SK-N-SH treated with all-trans-retinoic acid at 6 μM for 48 hours (cell line): ENCODE measurements around the gene KIF22.
"Not testable (repeated sequence)": the region's sequence is repeated elsewhere in the genome, so short reads cannot be mapped to it uniquely, and the experiment has no call there.

Experiments used
- ATAC-seq: fragments of 200-7000 bp; cut with Tn5 transposase; 3 replicates; pipeline ENCODE4 v1.9.1; 2020; ENCODE audit warnings: mild to moderate bottlenecking, moderate library complexity
- ARNTL ChIP-seq: fragments of 450-650 bp; formaldehyde crosslinking; IDR thresholded peaks from 2 replicates; pipeline ENCODE4 v1.5.0; 2020; ENCODE audit warnings: low read depth, mild to moderate bottlenecking, moderate library complexity, borderline replicate concordance
- BACH2 ChIP-seq: fragments of 250-450 bp; sonication (Bioruptor Pico); IDR thresholded peaks from 2 replicates; pipeline ENCODE4 v1.9.0; 2021; ENCODE audit warnings: mild to moderate bottlenecking, borderline replicate concordance
- CREB5 ChIP-seq: fragments of 250-450 bp; sonication (Bioruptor Pico); IDR thresholded peaks from 2 replicates; pipeline ENCODE4 v1.5.1; 2020; ENCODE audit warnings: low read depth, mild to moderate bottlenecking, moderate library complexity
- CSDC2 ChIP-seq: fragments of 250-450 bp; sonication (Bioruptor Pico); IDR thresholded peaks from 2 replicates; pipeline ENCODE4 v1.5.0; 2020; ENCODE audit warnings: mild to moderate bottlenecking, moderate library complexity
- CSRNP3 ChIP-seq: fragments of 250-450 bp; sonication (Bioruptor Pico); IDR thresholded peaks from 2 replicates; pipeline ENCODE4 v1.5.1; 2021; ENCODE audit warnings: mild to moderate bottlenecking, moderate library complexity
- ESRRG ChIP-seq: fragments of 250-450 bp; sonication (Bioruptor Pico); IDR thresholded peaks from 2 replicates; pipeline ENCODE4 v1.6.1; 2021; ENCODE audit warnings: mild to moderate bottlenecking
- GLIS3 ChIP-seq: fragments of 250-450 bp; sonication (Bioruptor Pico); IDR thresholded peaks from 2 replicates; pipeline ENCODE4 v1.5.0; 2020; ENCODE audit warnings: mild to moderate bottlenecking, moderate library complexity
- ISL1 ChIP-seq: fragments of 250-450 bp; sonication (Bioruptor Pico); IDR thresholded peaks from 2 replicates; pipeline ENCODE4 v2.1.2; 2022; ENCODE audit warnings: mild to moderate bottlenecking, moderate library complexity
- OSR1 ChIP-seq: fragments of 250-450 bp; sonication (Bioruptor Pico); IDR thresholded peaks from 2 replicates; pipeline ENCODE4 v1.8.0; 2022; ENCODE audit warnings: moderate library complexity, mild to moderate bottlenecking, inconsistent platforms
- PATZ1 ChIP-seq: fragments of 250-450 bp; sonication (Bioruptor Pico); IDR thresholded peaks from 2 replicates; pipeline ENCODE4 v1.8.0; 2020; ENCODE audit warnings: mild to moderate bottlenecking, moderate library complexity, borderline replicate concordance
- RARB ChIP-seq: fragments of 250-450 bp; sonication (Bioruptor Pico); IDR thresholded peaks from 2 replicates; pipeline ENCODE4 v1.8.0; 2021; ENCODE audit warnings: mild to moderate bottlenecking, moderate library complexity
- SNAI2 ChIP-seq: fragments of 250-450 bp; sonication (Bioruptor Pico); IDR thresholded peaks from 2 replicates; pipeline ENCODE4 v1.5.0; 2020; ENCODE audit warnings: mild to moderate bottlenecking, moderate library complexity
- TOX ChIP-seq: fragments of 250-450 bp; sonication (Bioruptor Pico); IDR thresholded peaks from 2 replicates; pipeline ENCODE4 v1.8.0; 2021; ENCODE audit warnings: mild to moderate bottlenecking, moderate library complexity, borderline replicate concordance
- ZC3H10 ChIP-seq: fragments of 250-450 bp; sonication (Bioruptor Pico); IDR thresholded peaks from 2 replicates; pipeline ENCODE4 v1.5.1; 2021; ENCODE audit warnings: mild to moderate bottlenecking, moderate library complexity
- ZFP3 ChIP-seq: fragments of 250-450 bp; sonication (Bioruptor Pico); IDR thresholded peaks from 2 replicates; pipeline ENCODE4 v1.5.0; 2020; ENCODE audit warnings: mild to moderate bottlenecking, moderate library complexity
- ZFP30 ChIP-seq: fragments of 450-650 bp; formaldehyde crosslinking; IDR thresholded peaks from 2 replicates; pipeline ENCODE4 v1.5.0; 2022; ENCODE audit warnings: mild to moderate bottlenecking, moderate library complexity
- ZNF565 ChIP-seq: fragments of 450-650 bp; formaldehyde crosslinking; conservative IDR thresholded peaks from 2 replicates; pipeline ENCODE4 v1.5.0; 2020; ENCODE audit warnings: low read depth, mild to moderate bottlenecking, moderate library complexity
- ZNF70 ChIP-seq: fragments of 450-650 bp; formaldehyde crosslinking; IDR thresholded peaks from 2 replicates; pipeline ENCODE4 v1.5.0; 2020; ENCODE audit warnings: mild to moderate bottlenecking, moderate library complexity
- ZNF8 ChIP-seq: fragments of 450-650 bp; formaldehyde crosslinking; IDR thresholded peaks from 2 replicates; pipeline ENCODE4 v1.5.0; 2020; ENCODE audit warnings: mild to moderate bottlenecking, moderate library complexity

Gene KIF22

DNA sequence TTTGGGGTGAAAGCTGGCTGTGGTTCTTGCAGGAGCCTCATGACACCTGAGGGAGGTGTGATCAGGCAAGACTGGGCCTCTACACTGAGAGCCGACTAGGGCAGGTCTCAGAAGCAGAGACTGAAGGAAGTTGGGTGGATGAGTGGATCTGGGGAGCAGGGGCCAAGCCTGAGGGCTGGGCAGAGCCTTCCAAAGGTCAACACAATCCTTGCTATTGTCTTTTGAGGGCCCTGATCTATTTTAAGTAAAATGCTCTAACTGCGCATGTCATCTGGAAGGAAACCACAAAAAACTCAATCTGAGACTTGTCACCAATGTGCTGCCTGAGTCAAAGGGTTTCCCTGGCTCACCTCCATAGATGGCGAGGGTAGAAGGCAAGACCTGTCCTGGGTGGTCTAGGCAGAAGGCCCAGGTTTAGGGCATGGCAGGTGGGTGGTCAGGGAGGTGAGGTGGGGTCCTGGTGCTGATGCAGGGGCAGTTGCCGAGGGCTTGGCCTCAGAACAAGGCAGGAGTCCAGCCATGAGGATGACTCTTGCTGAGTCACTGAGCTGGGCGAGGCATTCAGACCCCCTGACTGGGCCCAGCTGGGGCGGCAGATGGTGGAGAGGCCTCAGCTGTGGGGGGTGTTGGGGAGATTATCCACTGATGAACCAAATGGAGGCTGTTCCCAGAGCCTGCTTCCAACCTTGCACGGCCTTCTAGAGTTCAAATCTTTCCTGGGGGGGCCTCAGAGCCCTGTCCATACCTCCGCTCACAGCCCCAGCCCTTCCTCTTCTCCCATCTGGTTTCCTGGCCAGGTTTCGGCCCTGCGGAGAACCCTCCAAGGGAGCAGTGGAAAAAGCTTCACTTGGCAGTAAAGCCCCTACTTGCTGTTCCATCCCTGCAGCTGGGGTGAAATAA lies 34.8 kb downstream of the KIF22 start:
- TF ChIP-seq ESRRG (CRISPR knock-in tag) = no peak
- ATAC-seq = peak; percentile 42

DNA sequence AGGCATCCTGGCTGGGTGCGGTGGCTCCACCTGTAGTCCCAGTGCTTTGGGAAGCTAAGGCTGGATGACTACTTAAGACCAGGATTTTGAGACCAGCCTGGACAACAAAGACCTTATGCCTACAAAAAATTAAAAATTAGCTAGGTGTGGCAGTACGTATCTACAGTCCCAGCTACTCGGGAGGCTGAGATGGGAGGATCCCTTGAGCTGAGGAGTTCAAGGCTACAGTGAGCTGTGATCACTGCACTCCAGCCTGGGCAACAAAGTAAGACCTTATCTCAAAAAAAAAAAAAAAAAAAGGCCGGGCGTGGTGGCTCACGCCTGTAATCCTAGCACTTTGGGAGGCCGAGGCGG lies 35.8 kb downstream of the KIF22 start:
- TF ChIP-seq CREB5 (no peak), ESRRG (CRISPR knock-in tag) (no peak), BACH2 (CRISPR knock-in tag) (no peak), ZFP3 (CRISPR knock-in tag) (no peak), ISL1 (CRISPR knock-in tag) (no peak), TOX (CRISPR knock-in tag) (no peak)
- TF ChIP-seq, all 23 proteins: peak for 0
- no peak for ATAC-seq

DNA sequence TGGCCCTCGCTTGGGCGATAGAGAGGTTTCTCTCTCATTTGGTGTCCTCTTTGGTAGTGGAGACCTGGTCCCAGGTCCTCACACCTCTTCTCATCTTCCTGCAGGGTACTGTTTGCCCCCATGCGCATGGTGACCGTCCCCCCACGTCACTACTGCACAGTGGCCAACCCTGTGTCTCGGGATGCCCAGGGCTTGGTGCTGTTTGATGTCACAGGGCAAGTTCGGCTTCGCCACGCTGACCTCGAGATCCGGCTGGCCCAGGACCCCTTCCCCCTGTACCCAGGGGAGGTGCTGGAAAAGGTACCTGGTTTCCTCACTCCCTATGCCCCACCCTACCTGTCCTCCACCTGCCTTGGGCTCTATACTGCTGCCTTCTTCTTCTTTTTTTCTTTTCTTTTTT lies 40.2 kb downstream of the KIF22 start:
- ATAC-seq = no peak
- TF ChIP-seq ZFP30 (CRISPR knock-in tag) (no peak), ZNF70 (CRISPR knock-in tag) (no peak), CSDC2 (no peak), ESRRG (CRISPR knock-in tag) (no peak), TOX (CRISPR knock-in tag) (no peak), GLIS3 (no peak), ZC3H10 (CRISPR knock-in tag) (no peak)

- ATAC-seq = no peak
- TF ChIP-seq ZFP30 (CRISPR knock-in tag) (no peak), ESRRG (CRISPR knock-in tag) (no peak), CSDC2 (no peak), ZNF8 (CRISPR knock-in tag) (no peak), BACH2 (CRISPR knock-in tag) (no peak)
Measured at GRCh38 chr16:29831490-29831889, 40.9 kb downstream of the KIF22 start.

- ATAC-seq = not testable (repeated sequence)
Measured at GRCh38 chr16:29833219-29833618, 42.7 kb downstream of the KIF22 start.

DNA sequence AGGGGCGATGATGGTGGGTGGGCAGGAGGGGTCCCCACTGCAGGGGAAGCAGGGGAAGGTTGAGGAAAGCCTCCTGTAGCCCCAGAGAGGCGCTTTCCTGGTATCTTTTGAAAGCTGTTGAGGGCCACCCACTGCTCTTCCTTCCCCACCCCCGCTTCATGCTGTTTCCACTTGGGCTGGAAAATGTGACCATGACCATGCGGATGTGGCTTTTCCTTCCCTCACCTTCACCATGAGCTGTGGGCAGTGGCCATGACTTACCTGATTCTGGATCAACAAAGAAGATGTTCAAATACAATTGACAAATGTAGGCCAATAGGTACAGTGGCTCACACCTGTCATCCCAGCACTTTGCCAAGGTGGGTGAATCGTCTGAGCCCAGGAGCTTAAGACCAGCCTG lies 43.5 kb downstream of the KIF22 start:
- TF ChIP-seq ZFP3 (CRISPR knock-in tag) (no peak), CSRNP3 (no peak), OSR1 (CRISPR knock-in tag) (no peak)
- ATAC-seq = no peak

DNA sequence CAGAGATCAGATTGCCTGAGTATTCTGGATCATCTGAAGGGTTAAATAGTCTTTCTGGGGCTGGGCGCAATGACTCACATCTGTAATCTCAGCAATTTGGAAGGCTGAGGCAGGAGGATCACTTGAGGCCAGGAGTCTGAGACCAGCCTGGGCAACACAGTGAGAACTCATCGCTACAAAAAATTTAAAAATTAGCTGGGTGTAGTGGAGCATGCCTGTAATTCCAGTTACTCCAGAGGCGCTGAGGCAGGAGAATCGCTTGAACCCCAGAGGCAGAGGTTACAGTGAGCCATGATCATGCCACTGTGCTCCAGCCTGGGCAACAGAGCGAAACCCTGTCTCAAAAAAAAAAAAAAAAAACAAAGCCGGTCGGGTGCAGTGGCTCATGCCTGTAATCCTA lies 45.4 kb downstream of the KIF22 start:
- no peak for ATAC-seq
- TF ChIP-seq OSR1 (CRISPR knock-in tag) (no peak), ZFP3 (CRISPR knock-in tag) (no peak), ZNF565 (no peak), CREB5 (no peak), ZFP30 (CRISPR knock-in tag) (no peak), TOX (CRISPR knock-in tag) (no peak), BACH2 (CRISPR knock-in tag) (no peak), CSDC2 (no peak)

DNA sequence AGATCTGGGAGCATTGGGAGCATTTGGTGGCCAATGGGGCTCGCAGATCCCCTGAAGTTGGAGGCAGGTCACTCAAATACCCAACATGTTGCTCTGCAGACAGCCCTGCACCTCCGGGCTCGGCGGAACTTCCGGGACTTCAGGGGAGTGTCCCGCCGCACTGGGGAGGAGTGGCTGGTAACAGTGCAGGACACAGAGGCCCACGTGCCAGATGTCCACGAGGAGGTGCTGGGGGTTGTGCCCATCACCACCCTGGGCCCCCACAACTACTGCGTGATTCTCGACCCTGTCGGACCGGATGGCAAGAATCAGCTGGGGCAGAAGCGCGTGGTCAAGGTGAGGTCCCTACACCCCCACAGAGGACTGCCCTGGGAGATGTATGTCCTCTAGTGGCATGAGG lies 46.1 kb downstream of the KIF22 start:
- TF ChIP-seq OSR1 (CRISPR knock-in tag) (no peak), GLIS3 (no peak), ZC3H10 (CRISPR knock-in tag) (no peak), CSRNP3 (no peak), ARNTL (no peak), PATZ1 (CRISPR knock-in tag) (no peak), CSDC2 (no peak), SNAI2 (CRISPR knock-in tag) (no peak), ZFP3 (CRISPR knock-in tag) (no peak), ZFP30 (CRISPR knock-in tag) (no peak), ZNF565 (no peak), CREB5 (no peak), RARB (CRISPR knock-in tag) (no peak)
- no peak for ATAC-seq
